HG03039 (cell line): ENCODE data around the gene CASK.
"Not testable (repeated sequence)": the region's sequence is repeated elsewhere in the genome, so short reads cannot be mapped to it uniquely, and the experiment has no call there.

ENCODE experiments used
- ATAC-seq: cut with Tn5 transposase; IDR thresholded peaks from one replicate; pipeline ENCODE4 v1.9.1; 2021; ENCODE audit warnings: mild to moderate bottlenecking, moderate library complexity; ENCODE audit not compliant: unreplicated experiment

Gene CASK

DNA sequence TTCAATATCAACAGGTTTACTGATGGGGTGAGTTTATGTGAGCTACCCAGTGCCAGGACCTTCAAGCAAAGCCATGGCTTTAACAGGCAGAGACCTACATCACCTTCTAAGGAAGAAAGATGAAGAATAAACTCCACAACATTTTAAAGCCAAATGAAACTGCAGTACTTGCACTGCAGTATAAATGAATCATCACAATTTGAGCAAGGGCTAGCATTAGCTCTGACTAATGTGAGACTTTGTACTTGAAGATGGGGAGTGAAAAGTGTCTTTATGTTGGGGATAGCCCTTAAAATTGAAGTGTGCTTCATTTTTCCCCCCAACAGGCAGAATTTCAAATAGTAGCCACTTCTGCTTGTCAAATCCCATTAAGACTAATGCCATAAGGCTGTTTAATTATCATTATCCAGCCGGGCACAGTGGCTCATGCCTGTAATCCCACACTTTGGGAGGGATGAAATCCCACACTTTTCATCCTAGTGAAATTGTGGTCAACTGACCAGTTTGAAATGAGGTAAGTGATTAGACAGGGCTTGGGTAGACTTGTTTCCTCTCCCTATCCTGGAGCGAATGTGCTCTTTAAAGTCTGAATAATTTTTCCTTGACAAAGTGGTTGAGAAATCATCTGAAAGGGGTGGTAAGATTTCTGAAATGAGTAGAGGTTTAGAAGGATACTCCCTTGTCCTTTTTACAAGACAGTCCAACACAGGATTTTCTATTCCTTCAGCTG lies 261.8 kb downstream of the CASK start:
- ATAC-seq = no peak

DNA sequence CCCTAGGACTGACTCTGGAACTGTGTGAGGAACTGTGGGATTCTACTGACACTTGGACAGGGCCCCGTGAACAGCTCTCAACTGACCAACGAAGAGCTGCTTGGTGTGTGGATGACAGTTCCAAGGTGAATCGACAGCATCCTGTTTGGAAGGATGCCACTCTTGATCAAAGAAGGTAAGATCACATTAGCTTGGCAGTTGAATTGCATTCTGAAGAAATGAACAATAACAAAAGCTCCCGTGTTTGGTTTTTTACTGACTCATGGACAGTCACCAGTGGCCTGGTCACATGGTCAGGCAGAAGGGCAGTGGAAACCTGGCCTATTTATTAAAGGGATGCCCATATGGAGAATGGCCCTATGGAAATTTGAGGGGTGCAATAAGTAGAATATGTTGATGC lies 267.7 kb downstream of the CASK start:
- ATAC-seq = no peak

DNA sequence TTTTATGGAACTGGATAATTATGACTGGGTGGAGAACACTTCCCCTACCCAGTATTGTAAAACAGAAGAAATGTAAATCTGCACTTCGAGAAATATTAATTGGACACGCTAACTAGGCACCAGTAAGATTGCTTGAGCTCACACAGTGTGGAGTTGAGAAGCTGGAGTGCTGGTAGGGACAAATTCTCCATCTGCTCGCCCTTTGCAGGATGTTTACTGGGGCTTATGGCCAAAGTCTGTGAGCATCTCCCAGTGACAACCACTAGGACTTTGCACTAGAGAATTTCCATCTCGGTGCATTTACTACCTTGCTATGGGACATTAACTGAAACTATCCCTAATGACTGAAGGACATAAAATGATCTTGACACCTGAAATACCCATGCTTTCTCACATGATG lies 268.3 kb downstream of the CASK start:
- no peak for ATAC-seq

GRCh38 chrX:41653125-41653524 lies 270.2 kb downstream of the CASK start:
- no peak for ATAC-seq

DNA sequence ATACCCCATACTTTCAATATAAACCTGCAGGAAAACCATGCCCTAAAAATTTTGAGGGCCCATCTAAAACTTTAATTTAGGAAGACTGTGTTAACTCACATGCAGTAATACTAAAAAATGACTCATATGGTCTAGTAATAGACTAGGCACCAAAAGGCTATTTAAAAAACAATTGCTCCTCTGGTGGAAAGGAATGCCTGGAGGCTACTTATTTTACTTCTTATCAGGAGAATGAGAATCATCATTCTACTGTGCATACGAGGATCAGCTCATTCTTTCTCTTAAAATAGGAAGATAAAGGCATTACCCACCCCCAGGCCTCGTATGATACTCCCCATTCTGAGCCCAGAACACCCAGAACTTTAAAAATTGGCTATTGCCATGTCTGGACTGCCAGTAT lies 277.2 kb downstream of the CASK start:
- ATAC-seq = not testable (repeated sequence)

DNA sequence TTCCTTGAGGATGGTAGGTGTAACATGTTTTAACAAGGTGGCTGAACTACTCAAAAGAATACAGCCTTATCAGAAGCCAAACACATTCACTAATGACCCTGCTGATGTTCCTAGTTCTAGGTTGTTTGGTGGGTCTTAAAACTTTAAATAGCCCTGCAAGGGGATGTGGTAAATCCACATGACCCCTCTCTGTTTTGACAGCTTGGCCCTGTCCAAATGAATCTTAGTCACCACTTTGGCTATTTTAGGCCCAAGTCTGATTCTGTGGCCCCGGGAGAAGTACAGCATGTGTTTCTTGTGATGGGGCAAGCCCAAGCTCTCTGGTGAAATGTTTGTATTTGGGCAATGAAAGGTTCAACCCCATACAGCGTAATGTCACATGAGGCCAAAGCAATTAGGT lies 289.1 kb downstream of the CASK start:
- ATAC-seq = no peak

- ATAC-seq = no peak
Observed at GRCh38 chrX:41630091-41630490, 293.3 kb downstream of the CASK start.

DNA sequence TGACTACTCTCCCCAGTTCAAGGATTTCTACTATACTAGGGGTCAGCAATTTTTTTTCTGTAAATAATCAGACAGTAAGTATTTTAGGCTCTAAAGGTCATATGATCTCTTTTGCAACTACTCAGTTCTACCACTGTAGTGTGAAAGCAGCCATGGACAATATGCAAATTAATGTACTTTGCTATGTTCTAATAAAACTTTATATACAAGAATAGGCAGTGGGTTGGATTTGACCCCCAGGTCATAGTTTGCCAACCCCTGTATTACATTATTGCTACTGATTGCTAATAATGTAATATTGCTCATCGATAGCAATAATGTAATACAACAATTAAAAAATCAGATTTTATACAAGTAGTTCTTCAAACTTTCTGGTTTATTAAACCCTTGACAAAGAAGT lies 293.8 kb downstream of the CASK start:
- no peak for ATAC-seq

GRCh38 chrX:41621222-41621723 lies 302.1 kb downstream of the CASK start:
- no peak for ATAC-seq

DNA sequence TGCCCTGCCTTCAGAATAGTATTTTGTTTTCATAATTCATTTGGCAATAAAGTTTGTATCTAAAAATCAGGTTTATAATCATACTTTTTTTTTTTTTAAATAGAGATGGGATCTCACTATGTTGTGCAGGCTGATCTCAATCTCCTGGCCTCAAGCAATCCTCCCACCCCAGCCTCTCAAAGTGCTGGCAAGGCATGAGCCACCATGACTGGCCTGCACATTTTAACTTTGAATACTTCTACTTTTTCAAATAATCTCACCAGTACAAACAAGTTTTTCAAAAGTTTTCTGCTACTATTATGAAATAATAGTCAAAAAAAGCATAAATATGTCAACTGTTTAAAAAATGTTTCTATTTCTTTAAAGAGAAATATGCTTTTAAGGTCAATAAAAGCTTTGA lies 304.1 kb downstream of the CASK start:
- ATAC-seq = no peak

GRCh38 chrX:41616935-41617334 lies 306.4 kb downstream of the CASK start:
- ATAC-seq = no peak

GRCh38 chrX:41616255-41616654 lies 307.1 kb downstream of the CASK start:
- ATAC-seq = no peak

DNA sequence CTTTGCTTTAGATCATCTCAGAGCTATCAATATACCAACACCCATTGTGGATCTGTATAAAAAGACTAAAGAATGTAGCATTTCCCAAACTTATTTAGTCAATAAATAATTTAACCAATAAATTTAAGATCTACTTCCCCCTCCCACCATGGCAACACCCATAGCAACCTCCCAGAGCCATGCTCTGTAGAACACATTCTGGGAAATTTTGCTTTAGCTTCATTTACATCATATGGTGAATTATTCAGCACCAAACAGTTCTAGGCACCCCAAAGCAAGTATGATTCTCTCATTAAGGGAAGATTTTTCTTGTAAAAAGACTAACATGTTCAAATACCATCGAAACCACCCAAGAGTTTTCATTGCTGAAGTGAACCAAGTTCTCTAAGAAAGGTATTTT lies 315.1 kb downstream of the CASK start:
- ATAC-seq = no peak

DNA sequence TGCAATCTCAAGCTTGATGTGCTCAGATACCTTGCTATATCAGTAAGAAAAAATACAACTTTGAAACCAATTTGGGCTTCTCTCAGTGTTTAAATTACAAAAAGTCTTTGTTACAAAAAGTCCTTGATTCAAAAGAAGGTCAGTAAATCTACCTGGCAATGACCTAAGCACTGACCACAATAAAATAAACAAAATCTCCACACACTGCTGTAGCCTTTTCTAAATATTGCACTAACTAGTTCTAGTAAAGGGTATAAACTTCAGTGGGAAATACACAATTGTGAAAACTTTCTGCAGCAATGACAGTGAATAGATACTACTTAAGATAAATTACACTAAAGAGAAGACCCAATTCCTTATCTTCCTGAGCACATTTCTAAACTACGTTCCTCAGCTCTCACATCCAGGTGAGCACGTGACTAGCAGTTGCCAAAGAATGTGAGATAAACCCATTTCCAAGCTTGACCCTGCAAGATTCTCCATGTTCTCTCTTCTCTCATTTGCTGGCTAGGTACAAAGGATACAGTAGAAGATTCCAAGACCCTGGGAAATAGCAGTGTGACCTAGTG lies 316.0 kb downstream of the CASK start:
- no peak for ATAC-seq

GRCh38 chrX:41606057-41606456 lies 317.3 kb downstream of the CASK start:
- not testable (repeated sequence) for ATAC-seq

DNA sequence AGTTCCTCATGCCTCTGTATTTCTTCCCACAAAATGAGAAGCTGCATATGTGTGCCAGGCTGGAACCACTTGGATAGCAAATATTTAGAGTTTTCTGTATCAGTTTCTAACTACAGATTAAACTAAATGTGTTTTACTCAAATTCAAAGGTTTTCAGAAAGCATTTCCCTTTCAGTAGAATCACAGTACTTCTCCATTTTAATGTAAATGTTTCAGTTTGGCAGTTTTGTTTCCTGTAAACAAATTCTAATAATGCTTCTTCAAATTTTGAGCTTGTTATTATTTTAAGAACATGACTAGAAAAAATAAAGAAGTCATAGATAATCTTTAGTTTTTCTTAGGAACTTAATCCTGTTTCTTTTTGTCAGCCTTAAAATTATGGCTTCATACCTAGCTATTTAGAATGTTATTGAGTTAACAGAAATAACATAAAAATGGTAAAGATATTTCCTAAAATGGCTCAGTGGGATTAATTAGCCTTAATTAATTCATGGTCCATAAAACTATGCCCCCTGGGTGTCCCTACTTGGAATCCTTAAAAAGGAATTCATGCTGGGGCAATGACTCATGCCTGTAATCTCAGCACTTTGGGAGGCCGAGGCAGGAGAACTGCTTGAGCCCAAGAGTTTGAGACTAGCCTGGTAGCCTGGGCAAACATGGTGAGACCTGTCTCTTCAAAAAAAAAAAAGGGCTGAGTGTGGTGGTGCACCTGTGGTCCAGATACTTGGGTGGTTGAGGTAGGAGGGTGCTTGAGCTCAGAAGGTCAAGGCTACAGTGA lies 318.4 kb downstream of the CASK start:
- no peak for ATAC-seq

GRCh38 chrX:41604177-41604576 lies 319.2 kb downstream of the CASK start:
- no peak for ATAC-seq

GRCh38 chrX:41603596-41603995 lies 319.8 kb downstream of the CASK start:
- no peak for ATAC-seq

DNA sequence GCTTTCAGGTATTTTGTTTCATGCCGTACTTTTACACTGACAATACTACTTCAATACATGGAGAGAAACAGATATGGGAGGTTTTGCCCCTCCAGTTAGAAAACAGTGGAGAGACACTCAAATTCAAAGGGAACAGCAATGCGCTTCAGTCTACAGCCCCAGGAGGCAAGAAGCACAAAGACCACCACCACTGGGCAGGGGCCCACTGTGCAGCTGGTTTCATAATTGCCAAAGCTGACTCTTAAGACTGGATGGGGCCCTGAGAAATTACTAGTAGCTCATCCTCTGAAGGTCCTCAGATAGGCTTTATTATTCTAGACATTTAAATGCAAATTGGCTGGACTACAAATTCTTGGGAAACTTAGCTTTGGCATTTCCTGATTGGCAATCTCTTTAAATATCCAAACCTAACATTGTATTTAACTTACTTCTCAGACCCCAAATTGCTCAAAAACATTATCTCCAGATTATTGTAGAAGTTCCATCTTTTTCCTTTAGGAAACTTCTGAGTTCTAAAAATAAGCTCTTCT lies 320.5 kb downstream of the CASK start:
- ATAC-seq = no peak

GRCh38 chrX:41600291-41600690 lies 323.1 kb downstream of the CASK start:
- ATAC-seq = no peak

GRCh38 chrX:41599507-41599906 lies 323.8 kb downstream of the CASK start:
- ATAC-seq = no peak

DNA sequence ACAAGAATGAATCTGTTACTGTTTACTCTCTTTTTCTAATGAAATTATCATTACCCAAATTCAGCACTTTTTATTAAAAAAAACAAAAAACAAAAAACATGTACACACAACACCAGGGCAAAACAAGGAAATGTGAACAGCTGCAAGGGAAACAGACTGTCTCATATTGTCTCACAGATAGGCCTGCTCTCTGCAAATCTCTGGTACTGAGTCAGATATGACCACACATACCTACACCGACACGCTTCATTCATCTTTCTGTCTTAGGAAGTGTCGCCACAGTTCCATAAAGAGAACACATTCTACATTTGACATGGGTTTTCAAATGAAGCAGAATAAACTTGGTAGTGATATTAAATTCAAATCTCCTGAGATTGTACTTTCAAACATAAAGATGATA lies 326.8 kb downstream of the CASK start:
- peak; percentile 98 for ATAC-seq
